ENCODE data around the gene ATP6V1F. TPM values are rescaled to one million over a fixed set of nuclear protein-coding genes. Genes with fewer than 3 reads are reported as not detected.

Gene ATP6V1F
- total RNA-seq, 1 donor from 2014 or later = 119 TPM

DNA sequence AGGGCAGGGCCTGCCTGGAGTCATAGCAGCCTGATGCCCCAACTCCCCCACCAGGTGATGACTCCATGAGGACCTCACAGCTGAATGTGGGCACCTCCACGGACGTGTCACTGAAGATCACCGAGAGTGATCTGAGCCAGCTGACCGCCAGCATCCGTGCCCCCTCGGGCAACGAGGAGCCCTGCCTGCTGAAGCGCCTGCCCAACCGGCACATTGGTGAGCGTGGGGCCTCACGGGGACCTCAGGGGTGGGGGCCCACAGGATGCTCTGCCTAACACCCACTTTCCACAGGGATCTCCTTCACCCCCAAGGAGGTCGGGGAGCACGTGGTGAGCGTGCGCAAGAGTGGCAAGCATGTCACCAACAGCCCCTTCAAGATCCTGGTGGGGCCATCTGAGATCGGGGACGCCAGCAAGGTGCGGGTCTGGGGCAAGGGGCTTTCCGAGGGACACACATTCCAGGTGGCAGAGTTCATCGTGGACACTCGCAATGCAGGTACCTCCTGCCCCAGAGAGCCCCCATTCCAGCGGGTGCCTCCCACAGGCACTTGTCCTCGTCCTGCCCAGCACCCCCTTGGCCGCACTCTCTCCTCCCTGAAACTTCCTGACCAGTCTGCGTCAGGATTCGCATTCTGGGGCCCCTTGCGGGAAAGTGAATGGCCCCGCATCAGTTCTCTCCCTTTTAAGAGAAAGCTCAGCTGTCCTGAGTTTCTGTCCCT, 10.0 kb upstream of the ATP6V1F start:
- peaks cover 0 to 22% of the 10 kb centered on the region in 2 donors for H3K36me3 ChIP-seq
- TF ChIP-seq POLR2AphosphoS5 (IDR thresholded peaks at IDR 0.05; ENCODE audit: insufficient read depth in 1 of 2, low read depth in 1 of 2) (no peak), POLR2A (IDR thresholded peaks at IDR 0.05) (no peak)
- TF ChIP-seq, protein P1, sequence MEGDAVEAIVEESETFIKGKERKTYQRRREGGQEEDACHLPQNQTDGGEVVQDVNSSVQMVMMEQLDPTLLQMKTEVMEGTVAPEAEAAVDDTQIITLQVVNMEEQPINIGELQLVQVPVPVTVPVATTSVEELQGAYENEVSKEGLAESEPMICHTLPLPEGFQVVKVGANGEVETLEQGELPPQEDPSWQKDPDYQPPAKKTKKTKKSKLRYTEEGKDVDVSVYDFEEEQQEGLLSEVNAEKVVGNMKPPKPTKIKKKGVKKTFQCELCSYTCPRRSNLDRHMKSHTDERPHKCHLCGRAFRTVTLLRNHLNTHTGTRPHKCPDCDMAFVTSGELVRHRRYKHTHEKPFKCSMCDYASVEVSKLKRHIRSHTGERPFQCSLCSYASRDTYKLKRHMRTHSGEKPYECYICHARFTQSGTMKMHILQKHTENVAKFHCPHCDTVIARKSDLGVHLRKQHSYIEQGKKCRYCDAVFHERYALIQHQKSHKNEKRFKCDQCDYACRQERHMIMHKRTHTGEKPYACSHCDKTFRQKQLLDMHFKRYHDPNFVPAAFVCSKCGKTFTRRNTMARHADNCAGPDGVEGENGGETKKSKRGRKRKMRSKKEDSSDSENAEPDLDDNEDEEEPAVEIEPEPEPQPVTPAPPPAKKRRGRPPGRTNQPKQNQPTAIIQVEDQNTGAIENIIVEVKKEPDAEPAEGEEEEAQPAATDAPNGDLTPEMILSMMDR (IDR thresholded peaks at IDR 0.05) = no peak
- DNase-seq (ENCODE audit: extremely low spot score in 2 of 2) = no peak
- peaks cover 7% of the 10 kb centered on the region for H3K4me1 ChIP-seq
- H3K27me3 ChIP-seq = no peaks in the 10 kb centered on the region
- no peak overlapping the region for H3K4me3 ChIP-seq
- H3K27ac ChIP-seq = no peak overlapping the region
- intact Hi-C loops (cut with DNase I) = no loop called here
- no peaks in the 10 kb centered on the region for H3K9me3 ChIP-seq

DNA sequence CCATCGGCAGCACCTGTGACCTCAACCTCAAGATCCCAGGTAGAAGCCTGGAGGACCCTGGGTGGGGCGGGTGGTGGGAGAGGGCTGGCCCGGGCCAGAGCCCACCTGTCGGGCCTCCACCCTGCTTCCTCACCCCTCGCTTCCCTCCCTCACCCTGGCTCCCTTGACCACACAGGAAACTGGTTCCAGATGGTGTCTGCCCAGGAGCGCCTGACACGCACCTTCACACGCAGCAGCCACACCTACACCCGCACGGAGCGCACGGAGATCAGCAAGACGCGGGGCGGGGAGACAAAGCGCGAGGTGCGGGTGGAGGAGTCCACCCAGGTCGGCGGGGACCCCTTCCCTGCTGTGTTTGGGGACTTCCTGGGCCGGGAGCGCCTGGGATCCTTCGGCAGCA, 8.9 kb upstream of the ATP6V1F start:
- peaks cover 13% of the 10 kb centered on the region for H3K4me1 ChIP-seq
- H3K9me3 ChIP-seq = no peaks in the 10 kb centered on the region
- DNase-seq (ENCODE audit: extremely low spot score in 2 of 2) = no peak
- intact Hi-C loops (cut with DNase I) = no loop called here
- no peak overlapping the region for H3K27ac ChIP-seq
- H3K27me3 ChIP-seq = no peaks in the 10 kb centered on the region
- no peak overlapping the region for H3K4me3 ChIP-seq
- TF ChIP-seq, protein P1 (IDR thresholded peaks at IDR 0.05) = no peak
- no peak for TF ChIP-seq POLR2A (IDR thresholded peaks at IDR 0.05)
- TF ChIP-seq POLR2AphosphoS5 (IDR thresholded peaks at IDR 0.05; ENCODE audit: insufficient read depth in 1 of 2, low read depth in 1 of 2) = no peak
- peaks cover 0 to 22% of the 10 kb centered on the region in 2 donors for H3K36me3 ChIP-seq

DNA sequence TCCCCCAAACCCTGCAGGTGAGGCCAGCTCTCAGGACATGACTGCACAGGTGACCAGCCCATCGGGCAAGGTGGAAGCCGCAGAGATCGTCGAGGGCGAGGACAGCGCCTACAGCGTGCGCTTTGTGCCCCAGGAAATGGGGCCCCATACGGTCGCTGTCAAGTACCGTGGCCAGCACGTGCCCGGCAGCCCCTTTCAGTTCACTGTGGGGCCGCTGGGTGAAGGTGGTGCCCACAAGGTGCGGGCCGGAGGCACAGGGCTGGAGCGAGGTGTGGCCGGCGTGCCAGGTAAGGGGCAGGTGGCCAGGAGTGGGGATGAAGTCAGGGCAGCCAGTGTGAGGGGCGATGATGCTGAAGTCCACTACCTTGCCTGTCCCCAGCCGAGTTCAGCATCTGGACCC, 8.3 kb upstream of the ATP6V1F start:
- Histone ChIP-seq H3K9me3 (no peaks in the 10 kb centered on the region), H3K4me1 (peaks cover 19% of the 10 kb centered on the region), H3K36me3 (peaks cover 0 to 22% of the 10 kb centered on the region in 2 donors), H3K27ac (no peak overlapping the region), H3K27me3 (no peaks in the 10 kb centered on the region), H3K4me3 (no peak overlapping the region)
- intact Hi-C loops (cut with DNase I) = no loop called here
- TF ChIP-seq, protein P1 (IDR thresholded peaks at IDR 0.05) = no peak
- TF ChIP-seq POLR2A (IDR thresholded peaks at IDR 0.05) = no peak
- no peak for TF ChIP-seq POLR2AphosphoS5 (IDR thresholded peaks at IDR 0.05; ENCODE audit: insufficient read depth in 1 of 2, low read depth in 1 of 2)
- no peak for DNase-seq (ENCODE audit: extremely low spot score in 2 of 2)

DNA sequence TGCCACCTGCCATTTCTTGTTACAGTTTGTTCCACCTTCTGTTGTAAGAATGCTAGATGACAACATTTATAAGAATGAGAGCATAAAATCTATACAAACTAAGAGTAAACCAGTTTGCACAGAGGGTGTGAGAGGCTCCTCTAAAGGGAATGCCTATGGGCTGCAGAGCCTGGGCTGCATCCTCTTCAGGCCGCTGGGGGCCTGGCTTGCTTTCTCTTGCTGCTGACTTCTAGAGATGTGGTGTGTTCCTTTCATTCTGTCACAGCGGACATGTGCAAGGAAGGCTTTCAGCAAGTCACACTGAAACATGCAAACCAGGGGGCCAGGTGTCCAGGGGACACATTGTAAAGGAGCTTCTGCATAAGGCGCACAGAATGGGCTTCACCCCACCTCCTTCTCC, 7.1 kb upstream of the ATP6V1F start:
- H3K36me3 ChIP-seq = peaks cover 0 to 18% of the 10 kb centered on the region in 2 donors
- H3K9me3 ChIP-seq = no peaks in the 10 kb centered on the region
- no peak for DNase-seq (ENCODE audit: extremely low spot score in 2 of 2)
- intact Hi-C loops (cut with DNase I) = no loop called here
- H3K27me3 ChIP-seq = no peaks in the 10 kb centered on the region
- TF ChIP-seq POLR2AphosphoS5 (IDR thresholded peaks at IDR 0.05; ENCODE audit: insufficient read depth in 1 of 2, low read depth in 1 of 2) (no peak), POLR2A (IDR thresholded peaks at IDR 0.05) (no peak)
- TF ChIP-seq, protein P1 (IDR thresholded peaks at IDR 0.05) = no peak
- peaks cover 30% of the 10 kb centered on the region for H3K4me1 ChIP-seq
- H3K4me3 ChIP-seq = no peak overlapping the region
- H3K27ac ChIP-seq = no peak overlapping the region

DNA sequence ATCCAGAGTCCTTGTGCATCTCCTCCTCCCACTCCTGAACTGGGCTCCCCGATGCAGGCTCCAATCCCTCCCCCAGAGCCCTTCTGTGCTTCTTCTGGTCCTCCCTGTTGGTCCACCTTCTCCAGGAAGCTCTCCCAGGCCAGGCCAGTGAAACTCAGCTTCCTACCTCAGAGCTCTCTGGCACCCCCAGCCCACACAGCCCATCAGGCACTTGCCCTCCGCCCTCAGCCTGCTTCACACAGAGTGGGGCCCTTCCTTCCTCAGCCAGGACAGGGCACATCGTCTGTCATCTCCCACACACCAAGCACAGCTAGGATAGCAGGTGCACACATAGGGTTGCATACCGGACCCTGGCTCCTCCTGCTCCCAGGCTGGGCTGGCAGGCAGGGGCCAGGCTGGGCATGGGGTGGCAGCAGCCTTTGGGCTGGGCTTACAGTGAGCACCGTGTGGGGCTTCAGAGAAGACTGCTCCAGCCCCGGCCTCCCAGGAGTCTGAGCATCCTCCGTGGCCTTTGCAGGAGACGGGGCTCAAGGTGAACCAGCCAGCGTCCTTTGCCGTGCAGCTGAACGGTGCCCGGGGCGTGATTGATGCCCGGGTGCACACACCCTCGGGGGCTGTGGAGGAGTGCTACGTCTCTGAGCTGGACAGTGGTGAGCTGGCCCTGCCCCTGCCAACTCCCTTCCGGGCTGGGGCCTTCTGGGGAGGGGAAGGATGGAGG, 6.5 kb upstream of the ATP6V1F start:
- no peaks in the 10 kb centered on the region for H3K27me3 ChIP-seq
- H3K27ac ChIP-seq = no peak overlapping the region
- peaks cover 0 to 16% of the 10 kb centered on the region in 2 donors for H3K36me3 ChIP-seq
- intact Hi-C loops (cut with DNase I) = no loop called here
- no peak overlapping the region for H3K4me3 ChIP-seq
- DNase-seq (ENCODE audit: extremely low spot score in 2 of 2) = no peak
- peaks cover 33% of the 10 kb centered on the region for H3K4me1 ChIP-seq
- no peaks in the 10 kb centered on the region for H3K9me3 ChIP-seq
- TF ChIP-seq POLR2AphosphoS5 (IDR thresholded peaks at IDR 0.05; ENCODE audit: insufficient read depth in 1 of 2, low read depth in 1 of 2) (no peak), POLR2A (IDR thresholded peaks at IDR 0.05) (no peak)
- TF ChIP-seq, protein P1 (IDR thresholded peaks at IDR 0.05) = no peak
